Heart left ventricle (tissue), 13 donors: ENCODE results near the gene GPALPP1.

ENCODE experiments used
- CTCF ChIP-seq, 12 donors: fragments of 200-600 bp; sonication (generic) in 4 of 12; IDR thresholded peaks; one replicate each; pipeline versions ENCODE4 v1.5.0 to v1.8.0; 2018 to 2022; ENCODE audit warnings: antibody characterized with exemption in 12 of 12, mild to moderate bottlenecking in 5 of 12
- POLR2A ChIP-seq, 2 donors: fragments of 450-650 bp; IDR thresholded peaks; one replicate each; pipeline ENCODE4 v1.6.1; 2017; ENCODE audit warnings: antibody characterized with exemption in 2 of 2, mild to moderate bottlenecking in 2 of 2, moderate library complexity in 2 of 2
- donor health status: ischemic (EF 13 %, LVEDD 7.1; RV severe dilation, severe dysfunction).
- donor health status: DM: no; HTN: yes; CAD: no.
- donor health status: DM: no; HTN: no; CAD: no.
- donor health status: ischemic (EF 25% LVEDD 6.9; RV normal size, moderate dysfunction).
- donor health status: ischemic (EF 25% LVEDD 5.7; RV mildly dilated, moderate dysfunction).
- donor health status: ischemic (EF 35%, LVEDD 5.7; RV mildly dilated, moderate dysfunction).
- donor health status: nonischemic (EF 11% LVEDD 7.7; RV severe dilation, severe dysfunction).
- donor health status: DM: yes; HTN: yes; CAD: no.
- donor health status: PGD.
- donor health status: ischemic (EF 29% LVEDD 5.4; RV normal size, mild dysfunction).
- donor health status: nonischemic (EF 23%, LVEDD 6.1; RV moderate dilation, normal function).

GRCh38 chr13:45063261-45063860, 74.0 kb downstream of the GPALPP1 start:
- TF ChIP-seq POLR2A (IDR thresholded peaks at IDR 0.05) (no peak), CTCF (IDR thresholded peaks at IDR 0.05) (no peak)
